Esophagus muscularis mucosa (tissue), 4 donors: ENCODE measurements around the gene PACSIN1. TPM values are rescaled to one million over a fixed set of nuclear protein-coding genes. Genes with fewer than 3 reads are reported as not detected.
"Not testable (repeated sequence)": the region's sequence is repeated elsewhere in the genome, so short reads cannot be mapped to it uniquely, and the experiment has no call there.

ENCODE experiments used
- DNase-seq: peaks from one replicate; pipeline ENCODE4 v3.0.0-alpha.2; 2017; ENCODE audit errors: extremely low spot score
- H3K27ac ChIP-seq, 4 donors: fragments of 200-600 bp; sonication (generic); replicated peaks in 1 of 4; 1 replicate in 3 of 4; 2 replicates in 1 of 4; pipeline ENCODE4 v1.5.1; 2016 to 2019; ENCODE audit warnings: mild to moderate bottlenecking in 1 of 4
- H3K27me3 ChIP-seq, 4 donors: fragments of 200-600 bp; sonication (generic); one replicate each; pipeline versions ENCODE4 v1.5.1 to v1.6.0; 2016 to 2019
- H3K36me3 ChIP-seq, 4 donors: fragments of 200-600 bp; sonication (generic); one replicate each; pipeline ENCODE4 v1.5.1; 2016 to 2019
- H3K4me1 ChIP-seq, 4 donors: fragments of 200-600 bp; sonication (generic); one replicate each; pipeline ENCODE4 v1.5.1; 2016 to 2019
- H3K4me3 ChIP-seq, 4 donors: fragments of 200-600 bp; sonication (generic); 1 replicate in 2 of 4; 2 replicates in 2 of 4; pipeline ENCODE4 v1.5.1; 2016 to 2019; ENCODE audit warnings: mild to moderate bottlenecking in 4 of 4, moderate library complexity in 1 of 4
- H3K9me3 ChIP-seq, 4 donors: fragments of 200-600 bp; sonication (generic); 1 replicate in 3 of 4; 2 replicates in 1 of 4; pipeline ENCODE4 v1.5.1; 2016 to 2019
- CTCF ChIP-seq, 3 experiments: fragments of 200-600 bp in 2 of 3; fragments of 450-650 bp in 1 of 3; sonication (generic) in 2 of 3; IDR thresholded peaks; one replicate each; pipeline ENCODE4 v1.5.1; 2017 to 2019; ENCODE audit warnings: antibody characterized with exemption in 3 of 3, mild to moderate bottlenecking in 2 of 3, moderate library complexity in 1 of 3
- EP300 ChIP-seq: sonication (generic); formaldehyde crosslinking; IDR thresholded peaks from one replicate; pipeline ENCODE4 v1.6.1; 2017; ENCODE audit warnings: antibody characterized with exemption
- POLR2A ChIP-seq: fragments of 450-650 bp; IDR thresholded peaks from one replicate; pipeline ENCODE4 v1.6.1; 2017; ENCODE audit warnings: antibody characterized with exemption, moderate library complexity, mild to moderate bottlenecking, low read depth
- POLR2AphosphoS5 ChIP-seq, 2 donors: sonication (generic); formaldehyde crosslinking; IDR thresholded peaks; one replicate each; pipeline ENCODE4 v1.6.1; 2017; ENCODE audit warnings: antibody characterized with exemption in 2 of 2
- WGBS: methylation state at CpG from one replicate; pipeline ENCODE4 v1.1.5; 2018; 5-methylcytosine and 5-hydroxymethylcytosine counted together
- intact Hi-C: fragments of 100-400 bp; cut with DNase I; formaldehyde crosslinking; loops from one replicate; pipeline ENCODE4 v1.15.1; 2023
- total RNA-seq, 4 donors: library from RNA; depleted of rRNA; stranded (reverse); fragments of >200 nt; gene quantifications; one replicate each; pipeline versions ENCODE4 v1.1.0 to v1.2.1, GENCODE V29; 2016

Gene PACSIN1
- total RNA-seq, 4 donors from 2014 or later, result 0.42 to 2.3 (median 1.7) TPM

- no peak for TF ChIP-seq CTCF (IDR thresholded peaks at IDR 0.05)
- no peak for TF ChIP-seq EP300
- TF ChIP-seq POLR2AphosphoS5 (IDR thresholded peaks at IDR 0.05), result no peak
- no peak for TF ChIP-seq POLR2A
- Histone ChIP-seq H3K27ac (no peak overlapping the region), H3K4me1 (peaks cover 0 to 3% (median 0%) of the 10 kb centered on the region in 4 donors), H3K9me3 (no peaks in the 10 kb centered on the region), H3K36me3 (no peaks in the 10 kb centered on the region), H3K4me3 (no peak overlapping the region), H3K27me3 (peaks cover 0 to 5% (median 0%) of the 10 kb centered on the region in 4 donors)
- intact Hi-C loops, result no loop called here
- DNase-seq, result no peak
- 82% methylated on average over 14 of the region's 14 CpGs for WGBS
Observed at GRCh38 chr6:34485321-34486060, 19.6 kb downstream of the PACSIN1 start.

GRCh38 chr6:34486106-34486740, 20.3 kb downstream of the PACSIN1 start:
- no peak for DNase-seq
- Histone ChIP-seq H3K27ac (no peak overlapping the region), H3K4me1 (peaks cover 0 to 6% (median 5%) of the 10 kb centered on the region in 4 donors), H3K4me3 (no peak overlapping the region), H3K27me3 (peaks cover 0 to 5% (median 0%) of the 10 kb centered on the region in 4 donors), H3K36me3 (no peaks in the 10 kb centered on the region), H3K9me3 (no peaks in the 10 kb centered on the region)
- no peak for TF ChIP-seq CTCF (IDR thresholded peaks at IDR 0.05)
- no peak for TF ChIP-seq EP300
- no peak for TF ChIP-seq POLR2A
- no peak for TF ChIP-seq POLR2AphosphoS5 (IDR thresholded peaks at IDR 0.05)
- WGBS, result 72% methylated on average over 6 of the region's 8 CpGs
- intact Hi-C loops, result no loop called here

GRCh38 chr6:34486886-34487285, 21.0 kb downstream of the PACSIN1 start:
- intact Hi-C loops, H3K36me3 ChIP-seq, H3K4me1 ChIP-seq, H3K9me3 ChIP-seq, DNase-seq, H3K27ac ChIP-seq, H3K27me3 ChIP-seq, H3K4me3 ChIP-seq: not testable (repeated sequence)
- WGBS, result 86% methylated on average over 8 of the region's 8 CpGs

GRCh38 chr6:34487536-34487935, 21.7 kb downstream of the PACSIN1 start:
- no peak for DNase-seq
- H3K36me3 ChIP-seq, result no peaks in the 10 kb centered on the region
- no peak overlapping the region for H3K27ac ChIP-seq
- WGBS, result 77% methylated on average over 5 of the region's 5 CpGs
- no peaks in the 10 kb centered on the region for H3K9me3 ChIP-seq
- H3K27me3 ChIP-seq, result peaks cover 0 to 5% (median 0%) of the 10 kb centered on the region in 4 donors
- intact Hi-C loops, result no loop called here
- peaks cover 0 to 10% (median 6%) of the 10 kb centered on the region in 4 donors for H3K4me1 ChIP-seq
- H3K4me3 ChIP-seq, result no peak overlapping the region
- TF ChIP-seq EP300 (no peak), POLR2A (no peak), CTCF (IDR thresholded peaks at IDR 0.05) (no peak), POLR2AphosphoS5 (IDR thresholded peaks at IDR 0.05) (no peak)

- WGBS, result 80% methylated on average over 9 of the region's 9 CpGs
- intact Hi-C loops, result no loop called here
- H3K4me3 ChIP-seq, result no peak overlapping the region
- no peak for TF ChIP-seq EP300
- no peak for TF ChIP-seq POLR2AphosphoS5 (IDR thresholded peaks at IDR 0.05)
- no peak for TF ChIP-seq POLR2A
- TF ChIP-seq CTCF (IDR thresholded peaks at IDR 0.05), result no peak
- H3K36me3 ChIP-seq, result no peaks in the 10 kb centered on the region
- no peaks in the 10 kb centered on the region for H3K27me3 ChIP-seq
- H3K4me1 ChIP-seq, result peaks cover 0 to 10% (median 6%) of the 10 kb centered on the region in 4 donors
- no peak for DNase-seq
- H3K27ac ChIP-seq, result no peak overlapping the region
- no peaks in the 10 kb centered on the region for H3K9me3 ChIP-seq
Observed at GRCh38 chr6:34489207-34489805, 23.4 kb downstream of the PACSIN1 start.
